Smooth muscle cell (in vitro differentiated cells): Measurements from ENCODE around the gene FIG4. TPM values are rescaled to one million over a fixed set of nuclear protein-coding genes. Genes with fewer than 3 reads are reported as not detected.
"Not testable (repeated sequence)": the region's sequence is repeated elsewhere in the genome, so short reads cannot be mapped to it uniquely, and the experiment has no call there.

Experiments used
- DNase-seq: peaks from one replicate; lab custom pipeline; 2025; ENCODE audit not compliant: unreplicated experiment; lab: John Stamatoyannopoulos, UW
- H2AFZ ChIP-seq: fragments of 200-600 bp; sonication (generic); 2 replicates; pipeline ENCODE4 v1.6.0; 2016; ENCODE audit warnings: antibody characterized with exemption, low read depth, mild to moderate bottlenecking
- H3F3A ChIP-seq: fragments of 200-600 bp; sonication (generic); 2 replicates; pipeline ENCODE4 v1.6.0; 2017; ENCODE audit warnings: antibody characterized with exemption, low read depth
- H3K27ac ChIP-seq: fragments of 200-600 bp; sonication (generic); 2 replicates; pipeline ENCODE4 v1.5.1; 2016; ENCODE audit warnings: low read depth, mild to moderate bottlenecking
- H3K27me3 ChIP-seq: fragments of 200-600 bp; sonication (generic); 2 replicates; pipeline ENCODE4 v1.6.1; 2016; ENCODE audit warnings: low read depth, mild to moderate bottlenecking
- H3K36me3 ChIP-seq: fragments of 200-600 bp; sonication (generic); 2 replicates; pipeline ENCODE4 v1.5.1; 2016; ENCODE audit warnings: low read depth
- H3K4me1 ChIP-seq: fragments of 200-600 bp; sonication (generic); 2 replicates; pipeline ENCODE4 v1.5.1; 2016; ENCODE audit warnings: low read depth
- H3K4me2 ChIP-seq: fragments of 200-600 bp; sonication (generic); 2 replicates; pipeline ENCODE4 v1.6.0; 2016; ENCODE audit warnings: mild to moderate bottlenecking
- H3K4me3 ChIP-seq: fragments of 200-600 bp; sonication (generic); 2 replicates; pipeline ENCODE4 v1.5.1; 2016; ENCODE audit warnings: mild to moderate bottlenecking
- H3K79me2 ChIP-seq: fragments of 200-600 bp; sonication (generic); 2 replicates; pipeline ENCODE4 v1.6.0; 2016; ENCODE audit warnings: low read depth, mild to moderate bottlenecking
- H3K9ac ChIP-seq: fragments of 200-600 bp; sonication (generic); 2 replicates; pipeline ENCODE4 v1.6.0; 2016; ENCODE audit warnings: low read depth
- H3K9me3 ChIP-seq: fragments of 200-600 bp; sonication (generic); replicated peaks from 2 replicates; pipeline ENCODE4 v1.5.1; 2016; ENCODE audit warnings: low read depth
- H4K20me1 ChIP-seq: fragments of 200-600 bp; sonication (generic); 2 replicates; pipeline ENCODE4 v1.6.0; 2016; ENCODE audit warnings: low read depth
- CTCF ChIP-seq: fragments of 200-600 bp; sonication (generic); IDR thresholded peaks from 2 replicates; pipeline ENCODE4 v1.5.1; 2017; ENCODE audit warnings: borderline replicate concordance, mild to moderate bottlenecking, antibody characterized with exemption; ENCODE audit not compliant: insufficient read depth, poor library complexity, severe bottlenecking
- WGBS: methylation state at CpG from one replicate; pipeline ENCODE4 v1.1.7; 2016; ENCODE audit warnings: low lambda C conversion rate; 5-methylcytosine and 5-hydroxymethylcytosine counted together
- polyA plus RNA-seq: library from polyadenylated mRNA; unstranded; fragments of >200 nt; fragmentation: Nextera tagmentation; extraction: Ambion mirVana; gene quantifications from 2 replicates; pipeline ENCODE4 v1.2.1, GENCODE V29; 2016
- total RNA-seq: library from RNA; depleted of rRNA; stranded (reverse); fragments of >200 nt; gene quantifications from 2 replicates; pipeline ENCODE4 v1.2.3, GENCODE V29; 2014

Gene FIG4
- total and polyA plus RNA-seq, 2 experiments from 2014 or later: 12.1 to 12.4 TPM

GRCh38 chr6:109718991-109719390 lies 27.9 kb downstream of the FIG4 start:
- peaks cover 4% of the 10 kb centered on the region for H4K20me1 ChIP-seq
- no peak overlapping the region for H3K9ac ChIP-seq
- H2AFZ ChIP-seq: no peak overlapping the region
- no peak for TF ChIP-seq CTCF
- H3K4me3 ChIP-seq: no peak overlapping the region
- no peaks in the 10 kb centered on the region for H3F3A ChIP-seq
- H3K4me2 ChIP-seq: no peak overlapping the region
- no peak for DNase-seq
- no peaks in the 10 kb centered on the region for H3K79me2 ChIP-seq
- H3K9me3 ChIP-seq: no peaks in the 10 kb centered on the region
- no peaks in the 10 kb centered on the region for H3K27me3 ChIP-seq
- H3K36me3 ChIP-seq: no peaks in the 10 kb centered on the region
- H3K27ac ChIP-seq: no peak overlapping the region
- no peaks in the 10 kb centered on the region for H3K4me1 ChIP-seq
- 96% methylated on average over 5 of the region's 5 CpGs for WGBS

GRCh38 chr6:109720311-109720710 lies 29.2 kb downstream of the FIG4 start:
- no peak for DNase-seq

GRCh38 chr6:109722011-109722410 lies 30.9 kb downstream of the FIG4 start:
- Histone ChIP-seq H3K79me2 (no peaks in the 10 kb centered on the region), H3K9me3 (no peaks in the 10 kb centered on the region), H3K9ac (no peak overlapping the region), H4K20me1 (no peaks in the 10 kb centered on the region), H3K4me3 (no peak overlapping the region), H3K36me3 (no peaks in the 10 kb centered on the region), H2AFZ (no peak overlapping the region), H3F3A (no peaks in the 10 kb centered on the region), H3K27ac (no peak overlapping the region), H3K4me1 (no peaks in the 10 kb centered on the region), H3K27me3 (no peaks in the 10 kb centered on the region), H3K4me2 (no peak overlapping the region)
- no peak for TF ChIP-seq CTCF
- 91% methylated on average over 3 of the region's 3 CpGs for WGBS
- DNase-seq: no peak

More at GRCh38 chr6:109720311-109720710, 29.2 kb downstream of the FIG4 start:
- Histone ChIP-seq H2AFZ (no peak overlapping the region), H3K4me2 (no peak overlapping the region), H3K36me3 (no peaks in the 10 kb centered on the region), H3K27me3 (no peaks in the 10 kb centered on the region), H3K9me3 (no peaks in the 10 kb centered on the region), H4K20me1 (no peaks in the 10 kb centered on the region), H3F3A (no peaks in the 10 kb centered on the region), H3K9ac (no peak overlapping the region), H3K27ac (no peak overlapping the region), H3K79me2 (no peaks in the 10 kb centered on the region), H3K4me3 (no peak overlapping the region), H3K4me1 (no peaks in the 10 kb centered on the region)
- no peak for TF ChIP-seq CTCF
- WGBS: 87% methylated on average over 3 of the region's 3 CpGs

GRCh38 chr6:109722564-109723254 lies 31.6 kb downstream of the FIG4 start:
- Histone ChIP-seq H3K79me2 (no peaks in the 10 kb centered on the region), H3K4me3 (no peak overlapping the region), H4K20me1 (no peaks in the 10 kb centered on the region), H3K9ac (no peak overlapping the region), H3K27me3 (no peaks in the 10 kb centered on the region), H3K27ac (no peak overlapping the region), H2AFZ (no peak overlapping the region), H3K4me1 (no peaks in the 10 kb centered on the region), H3K9me3 (no peaks in the 10 kb centered on the region), H3K36me3 (no peaks in the 10 kb centered on the region), H3K4me2 (no peak overlapping the region), H3F3A (no peaks in the 10 kb centered on the region)
- 98% methylated on average over 3 of the region's 3 CpGs for WGBS
- TF ChIP-seq CTCF: no peak
- no peak for DNase-seq

DNA sequence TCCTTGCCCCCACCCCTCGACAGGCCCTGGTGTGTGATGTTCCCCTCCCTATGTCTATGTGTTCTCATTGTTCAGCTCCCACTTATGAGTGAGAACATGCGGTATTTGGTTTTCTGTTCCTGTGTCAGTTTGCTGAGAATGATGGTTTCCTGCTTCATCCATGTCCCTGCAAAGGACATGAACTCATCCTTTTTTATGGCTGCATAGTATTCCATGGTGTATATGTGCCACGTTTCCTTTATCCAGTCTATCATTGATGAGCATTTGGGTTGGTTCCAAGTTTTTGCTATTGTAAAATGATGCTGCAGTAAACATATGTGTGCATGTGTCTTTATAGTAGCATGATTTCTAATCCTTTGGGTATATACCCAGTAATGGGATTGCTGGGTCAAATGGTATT lies 34.2 kb downstream of the FIG4 start:
- not testable (repeated sequence) for H3K4me3 ChIP-seq, H3K79me2 ChIP-seq, H3K9ac ChIP-seq, H3K27ac ChIP-seq, DNase-seq, H3K27me3 ChIP-seq, H3K4me1 ChIP-seq, H2AFZ ChIP-seq, H3F3A ChIP-seq, H4K20me1 ChIP-seq, H3K36me3 ChIP-seq, H3K9me3 ChIP-seq, H3K4me2 ChIP-seq
- 97% methylated on average over 3 of the region's 3 CpGs for WGBS
